Measurements from ENCODE around the gene RHEX.

The RHEX gene

DNA sequence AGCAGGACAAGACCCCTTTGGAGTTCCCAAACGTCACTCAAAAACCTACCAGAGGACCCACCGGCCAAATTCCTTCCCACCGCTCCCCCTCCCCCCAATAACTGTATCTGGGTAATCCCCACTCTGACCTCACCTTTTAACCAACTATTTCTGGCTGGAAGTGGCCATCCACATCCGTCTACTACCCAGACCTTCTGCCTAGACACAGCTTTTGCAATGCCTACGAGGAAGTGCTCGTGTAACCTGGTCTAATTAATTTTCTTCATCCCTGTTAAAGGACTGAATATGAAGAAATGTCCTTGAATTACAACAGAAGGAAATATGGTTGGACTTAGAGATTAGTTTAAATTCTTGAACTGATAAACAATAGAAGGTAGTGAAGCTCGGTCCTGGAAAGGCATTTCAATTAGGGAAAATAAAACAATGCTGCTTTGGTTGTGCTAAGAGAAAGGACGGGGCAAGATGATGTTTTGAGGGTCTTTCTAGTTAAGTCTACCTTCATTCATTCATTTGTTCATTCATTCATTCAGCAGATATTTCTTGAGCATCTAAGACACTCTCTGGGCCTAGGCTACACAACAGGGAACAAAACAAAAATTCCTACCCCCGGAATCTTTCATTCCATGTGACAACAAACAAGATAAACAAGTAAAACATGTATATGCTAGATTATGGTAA is 45.4 kb downstream of the RHEX start:
- H3K9me3 ChIP-seq (ENCODE audit: insufficient read depth, low read length) = no peaks in the 10 kb centered on the region
- TF ChIP-seq, protein P1, sequence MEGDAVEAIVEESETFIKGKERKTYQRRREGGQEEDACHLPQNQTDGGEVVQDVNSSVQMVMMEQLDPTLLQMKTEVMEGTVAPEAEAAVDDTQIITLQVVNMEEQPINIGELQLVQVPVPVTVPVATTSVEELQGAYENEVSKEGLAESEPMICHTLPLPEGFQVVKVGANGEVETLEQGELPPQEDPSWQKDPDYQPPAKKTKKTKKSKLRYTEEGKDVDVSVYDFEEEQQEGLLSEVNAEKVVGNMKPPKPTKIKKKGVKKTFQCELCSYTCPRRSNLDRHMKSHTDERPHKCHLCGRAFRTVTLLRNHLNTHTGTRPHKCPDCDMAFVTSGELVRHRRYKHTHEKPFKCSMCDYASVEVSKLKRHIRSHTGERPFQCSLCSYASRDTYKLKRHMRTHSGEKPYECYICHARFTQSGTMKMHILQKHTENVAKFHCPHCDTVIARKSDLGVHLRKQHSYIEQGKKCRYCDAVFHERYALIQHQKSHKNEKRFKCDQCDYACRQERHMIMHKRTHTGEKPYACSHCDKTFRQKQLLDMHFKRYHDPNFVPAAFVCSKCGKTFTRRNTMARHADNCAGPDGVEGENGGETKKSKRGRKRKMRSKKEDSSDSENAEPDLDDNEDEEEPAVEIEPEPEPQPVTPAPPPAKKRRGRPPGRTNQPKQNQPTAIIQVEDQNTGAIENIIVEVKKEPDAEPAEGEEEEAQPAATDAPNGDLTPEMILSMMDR (IDR thresholded peaks at IDR 0.05; ENCODE audit: low read depth, low read length) = no peak
- no peak for TF ChIP-seq EZH2phosphoT487 (IDR thresholded peaks at IDR 0.05; ENCODE audit: low read depth)
- no peak overlapping the region for H3K27ac ChIP-seq (ENCODE audit: low read length)
- no peak overlapping the region for H3K4me3 ChIP-seq (ENCODE audit: low read length)
- H3K9ac ChIP-seq (ENCODE audit: low read length) = no peak overlapping the region
- H4K20me1 ChIP-seq (ENCODE audit: insufficient read depth, low read length) = no peaks in the 10 kb centered on the region
- H3K4me2 ChIP-seq (ENCODE audit: low read length) = no peak overlapping the region
- H3K27me3 ChIP-seq (ENCODE audit: low read depth, low read length) = no peaks in the 10 kb centered on the region
- peaks cover 7% of the 10 kb centered on the region for H3K4me1 ChIP-seq (ENCODE audit: low read length)
- no peak overlapping the region for H2AFZ ChIP-seq (ENCODE audit: low read depth, low read length)
- H3K79me2 ChIP-seq (ENCODE audit: low read length) = 0 out of 2 replicates have a peak, but pooled peaks cover 4% of the 10 kb centered on the region
- peaks cover 59% of the 10 kb centered on the region for H3K36me3 ChIP-seq (replicated peaks; ENCODE audit: low read depth, low read length)

DNA sequence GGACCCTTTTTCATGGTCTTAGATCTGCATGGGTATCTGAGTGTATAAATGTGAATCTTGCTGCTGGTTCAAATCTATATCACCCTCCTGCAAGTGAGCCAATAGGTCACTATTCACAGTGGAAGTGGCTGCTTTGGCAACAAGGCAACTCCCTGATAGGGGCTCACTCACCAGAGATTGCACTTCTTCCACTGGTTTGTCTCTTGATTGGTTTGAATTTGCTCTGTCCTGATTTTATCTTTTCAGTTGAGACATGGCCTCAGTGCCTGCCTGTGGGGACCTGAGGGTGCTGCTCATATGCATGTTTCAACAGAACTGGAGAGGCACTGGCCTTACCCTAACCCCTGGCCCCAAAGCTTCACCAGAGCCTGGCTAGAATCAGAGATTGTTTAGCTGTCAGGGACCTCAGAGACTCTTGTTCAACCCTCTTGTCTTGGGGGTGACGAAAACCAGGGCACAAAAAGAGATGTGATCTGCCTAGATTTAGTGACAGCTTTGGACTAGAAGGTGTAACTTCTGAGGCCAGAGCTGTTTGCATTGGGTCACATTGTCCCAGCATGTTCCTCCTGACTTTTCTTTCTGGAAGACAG is 47.3 kb downstream of the RHEX start:
- no peak overlapping the region for H3K27ac ChIP-seq (ENCODE audit: low read length)
- no peaks in the 10 kb centered on the region for H3K9me3 ChIP-seq (ENCODE audit: insufficient read depth, low read length)
- peaks cover 50% of the 10 kb centered on the region for H3K36me3 ChIP-seq (replicated peaks; ENCODE audit: low read depth, low read length)
- H4K20me1 ChIP-seq (ENCODE audit: insufficient read depth, low read length) = no peaks in the 10 kb centered on the region
- no peaks in the 10 kb centered on the region for H3K27me3 ChIP-seq (ENCODE audit: low read depth, low read length)
- H3K9ac ChIP-seq (ENCODE audit: low read length) = no peak overlapping the region
- no peak overlapping the region for H2AFZ ChIP-seq (ENCODE audit: low read depth, low read length)
- H3K4me1 ChIP-seq (ENCODE audit: low read length) = peaks cover 10% of the 10 kb centered on the region
- H3K79me2 ChIP-seq (ENCODE audit: low read length) = no peaks in the 10 kb centered on the region
- TF ChIP-seq, protein P1 (IDR thresholded peaks at IDR 0.05; ENCODE audit: low read depth, low read length) = no peak
- no peak for TF ChIP-seq EZH2phosphoT487 (IDR thresholded peaks at IDR 0.05; ENCODE audit: low read depth)
- H3K4me2 ChIP-seq (ENCODE audit: low read length) = no peak overlapping the region
- no peak overlapping the region for H3K4me3 ChIP-seq (ENCODE audit: low read length)

DNA sequence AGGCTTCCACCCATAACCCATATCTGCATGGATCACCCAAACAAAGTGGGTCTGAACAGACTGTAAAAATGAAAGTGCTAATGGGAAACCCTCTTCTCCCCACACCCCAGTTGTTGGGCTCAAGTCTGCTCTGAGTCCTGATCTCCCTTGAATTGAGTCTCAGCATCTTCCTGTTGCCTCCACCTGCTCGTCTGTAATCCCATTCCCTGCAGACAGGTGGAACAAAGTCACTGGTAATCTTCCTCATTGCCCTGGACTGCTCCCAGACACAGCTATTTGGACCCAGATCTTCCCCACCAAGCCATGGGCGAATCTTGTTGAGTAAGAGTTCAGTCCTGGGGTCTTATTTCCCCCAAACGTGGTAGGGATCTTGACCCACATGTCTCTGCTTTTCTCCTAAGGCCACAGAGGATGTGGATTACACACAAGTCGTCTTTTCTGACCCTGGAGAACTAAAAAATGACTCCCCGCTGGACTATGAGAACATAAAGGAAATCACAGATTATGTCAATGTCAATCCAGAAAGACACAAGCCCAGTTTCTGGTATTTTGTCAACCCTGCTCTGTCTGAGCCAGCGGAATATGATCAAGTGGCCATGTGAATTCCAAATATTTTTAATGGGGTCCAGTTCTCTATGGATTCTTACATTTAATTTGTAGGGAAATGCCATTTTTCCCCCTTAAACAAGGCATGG is 48.5 kb downstream of the RHEX start:
- Histone ChIP-seq H3K27me3 (ENCODE audit: low read depth, low read length) (no peaks in the 10 kb centered on the region), H3K4me1 (ENCODE audit: low read length) (peaks cover 21% of the 10 kb centered on the region), H3K27ac (ENCODE audit: low read length) (no peak overlapping the region), H3K9me3 (ENCODE audit: insufficient read depth, low read length) (no peaks in the 10 kb centered on the region), H3K4me2 (ENCODE audit: low read length) (no peak overlapping the region), H4K20me1 (ENCODE audit: insufficient read depth, low read length) (no peaks in the 10 kb centered on the region), H3K79me2 (ENCODE audit: low read length) (peaks cover 5% of the 10 kb centered on the region), H3K9ac (ENCODE audit: low read length) (no peak overlapping the region), H2AFZ (ENCODE audit: low read depth, low read length) (no peak overlapping the region), H3K36me3 (replicated peaks; ENCODE audit: low read depth, low read length) (peaks cover 50% of the 10 kb centered on the region), H3K4me3 (ENCODE audit: low read length) (no peak overlapping the region)
- TF ChIP-seq EZH2phosphoT487 (IDR thresholded peaks at IDR 0.05; ENCODE audit: low read depth) = no peak
- TF ChIP-seq, protein P1 (IDR thresholded peaks at IDR 0.05; ENCODE audit: low read depth, low read length) = no peak

DNA sequence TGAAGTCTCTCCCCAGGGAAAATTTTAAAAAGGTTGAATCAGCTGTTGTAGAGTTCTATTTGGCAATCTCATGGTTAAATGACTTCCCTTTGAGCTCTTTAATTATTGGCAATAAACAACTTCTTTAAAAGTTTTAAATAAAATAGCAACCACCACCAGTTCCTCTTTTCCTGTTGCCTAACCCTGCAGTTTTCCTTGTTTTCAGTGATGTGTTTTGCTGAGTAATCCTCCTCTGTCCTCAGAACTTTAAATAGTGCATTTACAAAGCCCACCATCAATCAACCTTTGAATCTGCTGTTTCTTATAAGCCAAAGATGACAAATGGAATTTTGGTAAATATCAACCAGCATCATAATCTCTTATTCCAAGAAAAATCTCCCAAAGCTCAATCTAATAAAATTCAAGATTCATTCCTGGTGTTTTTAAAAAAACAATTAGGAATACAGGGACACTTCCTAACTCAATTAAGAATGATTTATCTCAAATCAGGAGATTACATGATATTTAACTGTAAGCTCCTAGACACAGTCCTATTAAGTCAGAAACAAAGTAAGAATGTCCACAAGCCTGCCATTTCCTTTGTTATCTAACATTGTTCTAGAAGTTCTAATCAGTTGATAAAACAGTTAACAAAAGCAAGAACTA is 49.4 kb downstream of the RHEX start:
- no peak overlapping the region for H3K27ac ChIP-seq (ENCODE audit: low read length)
- TF ChIP-seq EZH2phosphoT487 (IDR thresholded peaks at IDR 0.05; ENCODE audit: low read depth) = no peak
- TF ChIP-seq, protein P1 (IDR thresholded peaks at IDR 0.05; ENCODE audit: low read depth, low read length) = no peak
- no peak overlapping the region for H3K4me2 ChIP-seq (ENCODE audit: low read length)
- no peak overlapping the region for H2AFZ ChIP-seq (ENCODE audit: low read depth, low read length)
- peaks cover 26% of the 10 kb centered on the region for H3K4me1 ChIP-seq (ENCODE audit: low read length)
- H3K79me2 ChIP-seq (ENCODE audit: low read length) = peaks cover 5% of the 10 kb centered on the region
- no peaks in the 10 kb centered on the region for H4K20me1 ChIP-seq (ENCODE audit: insufficient read depth, low read length)
- no peaks in the 10 kb centered on the region for H3K9me3 ChIP-seq (ENCODE audit: insufficient read depth, low read length)
- H3K36me3 ChIP-seq (replicated peaks; ENCODE audit: low read depth, low read length) = peaks cover 50% of the 10 kb centered on the region
- H3K9ac ChIP-seq (ENCODE audit: low read length) = no peak overlapping the region
- no peaks in the 10 kb centered on the region for H3K27me3 ChIP-seq (ENCODE audit: low read depth, low read length)
- no peak overlapping the region for H3K4me3 ChIP-seq (ENCODE audit: low read length)

Measured in OCI-LY3 (cell line).